Gastroesophageal sphincter (tissue), 4 donors: ENCODE results near the gene XPNPEP3. TPM values are rescaled to one million over a fixed set of nuclear protein-coding genes. Genes with fewer than 3 reads are reported as not detected.

Experiments used
- ATAC-seq: fragments of 150-250 bp; one replicate; pipeline ENCODE4 v1.9.1; 2016; ENCODE audit warnings: mild to moderate bottlenecking, moderate library complexity
- H3K27ac ChIP-seq, 4 donors: fragments of 200-600 bp; sonication (generic) in 3 of 4; 1 replicate in 3 of 4; 2 replicates in 1 of 4; pipeline ENCODE4 v1.5.1; 2016 to 2019
- H3K27me3 ChIP-seq: fragments of 200-600 bp; sonication (generic); one replicate; pipeline ENCODE4 v1.5.1; 2019
- H3K36me3 ChIP-seq, 2 donors: fragments of 200-600 bp; sonication (generic); one replicate each; pipeline ENCODE4 v1.5.1; 2019; ENCODE audit warnings: control low read depth in 1 of 2
- H3K4me1 ChIP-seq, 3 donors: fragments of 200-600 bp; sonication (generic); 1 replicate in 2 of 3; 2 replicates in 1 of 3; pipeline ENCODE4 v1.5.1; 2016 to 2019; ENCODE audit warnings: control low read depth in 2 of 3
- H3K4me3 ChIP-seq, 2 donors: fragments of 200-600 bp; sonication (generic); one replicate each; pipeline ENCODE4 v1.5.1; 2019; ENCODE audit warnings: mild to moderate bottlenecking in 1 of 2, moderate library complexity in 1 of 2
- H3K9me3 ChIP-seq, 3 donors: fragments of 200-600 bp; sonication (generic); one replicate each; pipeline ENCODE4 v1.5.1; 2017 to 2019; ENCODE audit warnings: control low read depth in 2 of 3
- EP300 ChIP-seq: sonication (generic); formaldehyde crosslinking; IDR thresholded peaks from one replicate; pipeline ENCODE4 v1.6.1; 2017; ENCODE audit warnings: antibody characterized with exemption, mild to moderate bottlenecking
- POLR2A ChIP-seq, 2 donors: fragments of 450-650 bp; IDR thresholded peaks; one replicate each; pipeline ENCODE4 v1.6.1; 2017; ENCODE audit warnings: antibody characterized with exemption in 2 of 2, mild to moderate bottlenecking in 2 of 2, moderate library complexity in 1 of 2
- POLR2AphosphoS5 ChIP-seq: sonication (generic); formaldehyde crosslinking; IDR thresholded peaks from one replicate; pipeline ENCODE4 v1.6.1; 2017; ENCODE audit warnings: antibody characterized with exemption
- WGBS, 2 donors: methylation state at CpG; one replicate each; pipeline ENCODE4 v1.1.5; 2018; ENCODE audit warnings: low coverage in 1 of 2; 5-methylcytosine and 5-hydroxymethylcytosine counted together
- total RNA-seq, 4 donors: library from RNA; depleted of rRNA; stranded (reverse); fragments of >200 nt; gene quantifications; one replicate each; pipeline ENCODE4 v1.1.0, GENCODE V29; 2016
- TF ChIP-seq, protein P1 (sequence below), 4 experiments: fragments of 200-600 bp in 2 of 4; fragments of 450-650 bp in 2 of 4; sonication (generic) in 1 of 4; IDR thresholded peaks; one replicate each; pipeline ENCODE4 v1.5.1; 2017 to 2019; ENCODE audit warnings: antibody characterized with exemption in 4 of 4, mild to moderate bottlenecking in 2 of 4, moderate library complexity in 2 of 4

The XPNPEP3 gene
- total RNA-seq, 4 donors from 2014 or later: 5.9 to 13.3 (median 10.4) TPM

DNA sequence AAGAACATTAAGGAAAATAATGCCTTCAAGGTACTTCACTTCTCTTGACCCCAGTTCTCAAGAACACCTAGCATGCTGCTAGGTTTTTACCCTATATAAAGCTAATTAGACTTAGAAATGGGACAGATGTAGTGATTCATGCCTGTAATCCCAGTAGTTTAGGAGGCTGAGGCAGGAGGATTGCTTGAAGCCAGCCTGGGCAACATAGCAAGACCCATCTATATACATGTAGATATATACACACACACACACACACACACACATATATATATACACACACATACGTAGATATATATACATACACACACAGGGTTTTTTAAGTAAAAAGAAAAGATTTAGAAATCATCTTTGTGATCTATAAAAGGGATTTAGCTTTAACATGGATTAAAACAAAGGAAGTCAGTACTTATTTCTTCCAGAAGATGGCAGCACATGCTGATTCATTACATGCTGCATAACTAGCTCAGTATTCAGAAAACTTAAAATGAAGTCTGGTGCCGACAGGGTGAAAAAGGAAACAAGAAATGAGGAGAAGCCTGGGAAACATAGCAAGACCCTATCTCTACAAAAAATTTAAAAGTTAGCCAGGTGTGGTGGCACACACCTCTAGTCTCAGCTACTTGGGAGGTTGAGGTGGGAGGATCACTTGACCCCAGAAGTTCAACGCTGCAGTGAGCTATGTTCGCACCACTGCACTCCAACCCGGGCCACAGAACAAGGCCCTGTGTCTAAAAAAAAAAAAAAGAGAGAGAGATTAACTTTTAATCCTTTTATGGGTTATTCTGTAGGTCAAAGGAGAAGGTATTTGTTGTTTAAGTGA, 65.7 kb downstream of the XPNPEP3 start:
- Histone ChIP-seq H3K4me1 (peaks cover 0 to 6% (median 0%) of the 10 kb centered on the region in 3 donors), H3K36me3 (peaks cover 0 to 91% of the 10 kb centered on the region in 2 donors), H3K4me3 (no peak overlapping the region), H3K9me3 (no peaks in the 10 kb centered on the region), H3K27me3 (no peaks in the 10 kb centered on the region), H3K27ac (no peak overlapping the region)
- peak; percentile 80 for ATAC-seq
- 43 to 61% methylated on average over 4 to 5 of the region's 5 CpGs for WGBS, 2 donors
- TF ChIP-seq, protein P1, sequence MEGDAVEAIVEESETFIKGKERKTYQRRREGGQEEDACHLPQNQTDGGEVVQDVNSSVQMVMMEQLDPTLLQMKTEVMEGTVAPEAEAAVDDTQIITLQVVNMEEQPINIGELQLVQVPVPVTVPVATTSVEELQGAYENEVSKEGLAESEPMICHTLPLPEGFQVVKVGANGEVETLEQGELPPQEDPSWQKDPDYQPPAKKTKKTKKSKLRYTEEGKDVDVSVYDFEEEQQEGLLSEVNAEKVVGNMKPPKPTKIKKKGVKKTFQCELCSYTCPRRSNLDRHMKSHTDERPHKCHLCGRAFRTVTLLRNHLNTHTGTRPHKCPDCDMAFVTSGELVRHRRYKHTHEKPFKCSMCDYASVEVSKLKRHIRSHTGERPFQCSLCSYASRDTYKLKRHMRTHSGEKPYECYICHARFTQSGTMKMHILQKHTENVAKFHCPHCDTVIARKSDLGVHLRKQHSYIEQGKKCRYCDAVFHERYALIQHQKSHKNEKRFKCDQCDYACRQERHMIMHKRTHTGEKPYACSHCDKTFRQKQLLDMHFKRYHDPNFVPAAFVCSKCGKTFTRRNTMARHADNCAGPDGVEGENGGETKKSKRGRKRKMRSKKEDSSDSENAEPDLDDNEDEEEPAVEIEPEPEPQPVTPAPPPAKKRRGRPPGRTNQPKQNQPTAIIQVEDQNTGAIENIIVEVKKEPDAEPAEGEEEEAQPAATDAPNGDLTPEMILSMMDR (IDR thresholded peaks at IDR 0.05): peak; percentile 64 to 82 (median 82)
- TF ChIP-seq EP300: no peak

DNA sequence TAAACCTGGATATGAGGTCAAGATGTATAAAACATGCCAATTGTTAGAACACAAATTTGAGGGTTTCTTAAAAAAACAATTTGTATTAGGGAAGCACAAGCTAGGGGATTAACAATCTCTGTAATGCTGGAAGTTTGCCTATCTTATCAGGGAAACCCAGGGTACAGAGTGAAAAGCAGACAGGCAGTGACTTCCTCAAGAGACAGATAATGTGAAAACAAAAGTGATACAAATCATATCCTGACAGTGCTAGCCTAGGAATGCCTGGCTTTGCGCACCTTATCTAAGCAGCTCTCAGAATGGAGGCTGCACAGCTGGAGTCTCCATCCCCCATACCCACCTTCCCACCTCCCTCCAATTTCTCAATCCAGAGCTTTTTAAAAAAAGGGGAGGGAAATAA, 71.7 kb downstream of the XPNPEP3 start:
- WGBS, 2 donors: 75 to 91% methylated on average over 1 of the region's 1 CpG
- TF ChIP-seq, protein P1 (IDR thresholded peaks at IDR 0.05): no peak
- no peak for TF ChIP-seq POLR2A (IDR thresholded peaks at IDR 0.05)
- no peak for TF ChIP-seq EP300
- TF ChIP-seq POLR2AphosphoS5: no peak
- no peak for ATAC-seq

DNA sequence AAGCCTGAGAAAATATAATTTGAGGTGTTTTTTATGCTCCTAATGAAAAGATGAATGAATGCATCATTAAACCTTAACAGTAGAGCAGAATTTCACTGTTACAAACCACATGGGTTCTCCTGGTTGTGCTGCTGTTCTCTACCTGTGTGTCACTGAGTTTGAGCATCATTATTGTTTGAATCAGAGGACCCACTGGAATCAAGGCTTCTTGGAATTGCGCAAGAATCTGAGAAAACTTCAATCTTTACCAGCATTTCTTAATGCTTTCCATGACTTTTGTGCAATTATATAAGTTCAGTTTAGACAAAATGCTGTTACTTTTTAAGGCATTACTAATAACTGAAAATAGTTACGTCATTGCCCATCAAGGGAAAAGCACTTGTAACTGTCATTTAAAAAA, 75.4 kb downstream of the XPNPEP3 start:
- no peaks in the 10 kb centered on the region for H3K4me1 ChIP-seq
- no peak overlapping the region for H3K4me3 ChIP-seq
- H3K27ac ChIP-seq: no peak overlapping the region
- no peaks in the 10 kb centered on the region for H3K27me3 ChIP-seq
- peaks cover 0 to 64% of the 10 kb centered on the region in 2 donors for H3K36me3 ChIP-seq
- no peaks in the 10 kb centered on the region for H3K9me3 ChIP-seq
- 88 to 100% methylated on average over 2 of the region's 2 CpGs for whole genome bisulfite sequencing, 2 donors
- ATAC-seq: no peak
- no peak for TF ChIP-seq POLR2A (IDR thresholded peaks at IDR 0.05)
- no peak for TF ChIP-seq EP300
- TF ChIP-seq, protein P1 (IDR thresholded peaks at IDR 0.05): no peak
- no peak for TF ChIP-seq POLR2AphosphoS5

More for the DNA sequence above, 71.7 kb downstream of the XPNPEP3 start:
- H3K4me1 ChIP-seq: no peaks in the 10 kb centered on the region
- H3K27ac ChIP-seq: no peak overlapping the region
- H3K27me3 ChIP-seq: no peaks in the 10 kb centered on the region
- no peak overlapping the region for H3K4me3 ChIP-seq
- no peaks in the 10 kb centered on the region for H3K9me3 ChIP-seq
- H3K36me3 ChIP-seq: peaks cover 0 to 93% of the 10 kb centered on the region in 2 donors

DNA sequence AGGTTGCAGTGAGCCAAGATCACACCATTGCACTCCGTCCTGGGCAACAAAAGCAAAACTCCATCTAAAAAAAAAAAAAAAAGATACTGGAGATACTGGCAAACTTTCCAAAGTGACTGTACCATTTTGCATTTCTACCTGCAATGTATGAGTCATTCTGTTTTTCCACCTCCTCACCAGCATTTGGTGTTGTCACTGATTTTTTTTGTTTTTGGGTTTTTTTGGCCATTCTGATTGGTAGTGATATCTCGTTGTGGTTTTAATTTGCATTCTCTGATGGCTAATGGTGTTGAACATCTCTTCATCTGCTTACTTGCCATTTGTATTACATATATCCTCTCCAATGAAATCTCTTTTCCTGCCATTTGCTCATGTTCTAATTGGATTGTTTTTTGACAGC, 82.3 kb downstream of the XPNPEP3 start:
- H3K4me1 ChIP-seq: no peaks in the 10 kb centered on the region
- peaks cover 0 to 3% of the 10 kb centered on the region in 2 donors for H3K36me3 ChIP-seq
- TF ChIP-seq POLR2AphosphoS5 (no peak), POLR2A (IDR thresholded peaks at IDR 0.05) (no peak), EP300 (no peak)
- TF ChIP-seq, protein P1 (IDR thresholded peaks at IDR 0.05): no peak
- no peak overlapping the region for H3K4me3 ChIP-seq
- H3K9me3 ChIP-seq: no peaks in the 10 kb centered on the region
- ATAC-seq: no peak
- WGBS, 2 donors: 82 to 92% methylated on average over 2 of the region's 2 CpGs
- H3K27me3 ChIP-seq: no peaks in the 10 kb centered on the region
- H3K27ac ChIP-seq: no peak overlapping the region
